ENCODE data around the gene HMG20B.
"Not testable (repeated sequence)": the region's sequence is repeated elsewhere in the genome, so short reads cannot be mapped to it uniquely, and the experiment has no call there.

Gene HMG20B

GRCh38 chr19:3556978-3557460 lies 15.7 kb upstream of the HMG20B start:
- DNase-seq = no peak

GRCh38 chr19:3557461-3558248 lies 15.1 kb upstream of the HMG20B start, which contains the start of gene MFSD12:
Gene MFSD12, minus strand, starts transcription at chr19:3557586. Its CDS starts 183 bp downstream, at chr19:3557403.
- DNase-seq = peak; percentile 60

- DNase-seq = no peak
These were observed 8.8 kb upstream of the HMG20B start for GRCh38 chr19:3563709-3564524.

- no peak for DNase-seq
These were observed 7.6 kb upstream of the HMG20B start for GRCh38 chr19:3565139-3565538.

GRCh38 chr19:3570042-3570441 lies 2.7 kb upstream of the HMG20B start:
- not testable (repeated sequence) for DNase-seq

- DNase-seq = no peak
These were observed 2.1 kb upstream of the HMG20B start for GRCh38 chr19:3570606-3571011.

- peak; percentile 94 for DNase-seq
These were observed 451 bp upstream of the HMG20B start for GRCh38 chr19:3572132-3572854.

- no peak for DNase-seq
These were observed 566 bp downstream of the HMG20B start for GRCh38 chr19:3573162-3573857.

GRCh38 chr19:3573858-3574637 lies 1.3 kb downstream of the HMG20B start:
- peak; percentile 65 for DNase-seq

GRCh38 chr19:3575260-3575741 lies 2.6 kb downstream of the HMG20B start:
- peak; percentile 42 for DNase-seq

GRCh38 chr19:3575949-3576673 lies 3.4 kb downstream of the HMG20B start:
- DNase-seq = no peak

- no peak for DNase-seq
These were observed 4.1 kb downstream of the HMG20B start for GRCh38 chr19:3576696-3577443.

GRCh38 chr19:3577723-3578344 lies 5.1 kb downstream of the HMG20B start:
- DNase-seq = no peak

GRCh38 chr19:3578390-3578789 lies 5.6 kb downstream of the HMG20B start:
- no peak for DNase-seq

GRCh38 chr19:3580156-3580934 lies 7.6 kb downstream of the HMG20B start:
- no peak for DNase-seq

GRCh38 chr19:3581792-3582191 lies 9.0 kb downstream of the HMG20B start:
- DNase-seq = not testable (repeated sequence)

GRCh38 chr19:3584036-3584802 lies 11.5 kb downstream of the HMG20B start:
- DNase-seq = not testable (repeated sequence)
